LNCAP (cell line): Measurements from ENCODE around the gene SPACA6.

Experiments used
- CTCF ChIP-seq: fragments of 450-650 bp; IDR thresholded peaks from 2 replicates; pipeline ENCODE4 v1.5.1; 2017; ENCODE audit warnings: mild to moderate bottlenecking

Gene SPACA6

GRCh38 chr19:51695702-51696315 lies 2.7 kb downstream of the SPACA6 start:
- TF ChIP-seq CTCF = no peak

- no peak for TF ChIP-seq CTCF
Measured at GRCh38 chr19:51696606-51697005, 3.5 kb downstream of the SPACA6 start.

GRCh38 chr19:51697169-51697776 lies 4.1 kb downstream of the SPACA6 start:
- no peak for TF ChIP-seq CTCF

- no peak for TF ChIP-seq CTCF
Measured at GRCh38 chr19:51698296-51698695, 5.2 kb downstream of the SPACA6 start.

- TF ChIP-seq CTCF = no peak
Measured at GRCh38 chr19:51699170-51699569, 6.0 kb downstream of the SPACA6 start.

- TF ChIP-seq CTCF = no peak
Measured at GRCh38 chr19:51701468-51702100, 8.5 kb downstream of the SPACA6 start.

- TF ChIP-seq CTCF = no peak
Measured at GRCh38 chr19:51702103-51702824, 9.1 kb downstream of the SPACA6 start.
